ENCODE data around the gene WFDC6.
A peak's percentile ranks its signal among the peaks of the same experiment; 100 is the strongest.
"Not testable (repeated sequence)": the region's sequence is repeated elsewhere in the genome, so short reads cannot be mapped to it uniquely, and the experiment has no call there.

WFDC6 gene

GRCh38 chr20:45539382-45539781, at the start of gene WFDC6:
WFDC6 (minus strand) TSS chr20:45539482; CDS start chr20:45539407, 75 bp downstream.
- no peak for DNase-seq (ENCODE audit: low spot score)

- no peak for DNase-seq (ENCODE audit: low spot score)
Measured at GRCh38 chr20:45588800-45589199, 49.5 kb upstream of the WFDC6 start.

- not testable (repeated sequence) for DNase-seq (ENCODE audit: low spot score)
Measured at GRCh38 chr20:45585986-45586385, 46.7 kb upstream of the WFDC6 start.

GRCh38 chr20:45584294-45584693, 45.0 kb upstream of the WFDC6 start:
- not testable (repeated sequence) for DNase-seq (ENCODE audit: low spot score)

GRCh38 chr20:45583502-45583901, 44.2 kb upstream of the WFDC6 start:
- DNase-seq (ENCODE audit: low spot score) = peak; percentile 32

GRCh38 chr20:45581702-45582101, 42.4 kb upstream of the WFDC6 start:
- DNase-seq (ENCODE audit: low spot score) = no peak

- DNase-seq (ENCODE audit: low spot score) = no peak
Measured at GRCh38 chr20:45579184-45579583, 39.9 kb upstream of the WFDC6 start, which contains the start of gene WFDC8. WFDC8 (minus strand) TSS chr20:45579284; CDS start chr20:45579247, 37 bp downstream.

GRCh38 chr20:45578231-45578630, 38.9 kb upstream of the WFDC6 start:
- DNase-seq (ENCODE audit: low spot score) = peak; percentile 45

GRCh38 chr20:45576995-45577394, 37.7 kb upstream of the WFDC6 start:
- no peak for DNase-seq (ENCODE audit: low spot score)

GRCh38 chr20:45575931-45576330, 36.6 kb upstream of the WFDC6 start:
- DNase-seq (ENCODE audit: low spot score) = no peak

GRCh38 chr20:45569650-45570049, 30.4 kb upstream of the WFDC6 start:
- DNase-seq (ENCODE audit: low spot score) = not testable (repeated sequence)

- DNase-seq (ENCODE audit: low spot score) = no peak
Measured at GRCh38 chr20:45564760-45565276, 25.5 kb upstream of the WFDC6 start.

GRCh38 chr20:45555198-45555597, 15.9 kb upstream of the WFDC6 start:
- no peak for DNase-seq (ENCODE audit: low spot score)

GRCh38 chr20:45552456-45552855, 13.2 kb upstream of the WFDC6 start:
- DNase-seq (ENCODE audit: low spot score) = no peak

GRCh38 chr20:45550765-45551164, 11.5 kb upstream of the WFDC6 start:
- no peak for DNase-seq (ENCODE audit: low spot score)

GRCh38 chr20:45548410-45548809, 9.1 kb upstream of the WFDC6 start:
- no peak for DNase-seq (ENCODE audit: low spot score)

GRCh38 chr20:45547206-45547770, 8.0 kb upstream of the WFDC6 start, which contains the start of gene EPPIN:
EPPIN (minus strand) TSS chr20:45547401; CDS start chr20:45547357, 44 bp downstream.
- no peak for DNase-seq (ENCODE audit: low spot score)

- peak; percentile 57 for DNase-seq (ENCODE audit: low spot score)
Measured at GRCh38 chr20:45545754-45546453, 6.6 kb upstream of the WFDC6 start.

- no peak for DNase-seq (ENCODE audit: low spot score)
Measured at GRCh38 chr20:45545351-45545750, 6.1 kb upstream of the WFDC6 start.

GRCh38 chr20:45538209-45538799, 978 bp downstream of the WFDC6 start:
- DNase-seq (ENCODE audit: low spot score) = peak; percentile 52

GRCh38 chr20:45527294-45527693, 12.0 kb downstream of the WFDC6 start:
- DNase-seq (ENCODE audit: low spot score) = no peak

GRCh38 chr20:45523821-45524220, 15.5 kb downstream of the WFDC6 start:
- no peak for DNase-seq (ENCODE audit: low spot score)

- peak; percentile 31 for DNase-seq (ENCODE audit: low spot score)
Measured at GRCh38 chr20:45518282-45518681, 21.0 kb downstream of the WFDC6 start.
